NCI-H82 treated with DMSO at 0.1 percent for 48 hours (cell line): ENCODE measurements around the gene ZBTB20.

Experiments
- DNase-seq: peaks from one replicate; lab custom pipeline; 2025; ENCODE audit not compliant: unreplicated experiment; lab: John Stamatoyannopoulos, UW

Gene ZBTB20

DNA sequence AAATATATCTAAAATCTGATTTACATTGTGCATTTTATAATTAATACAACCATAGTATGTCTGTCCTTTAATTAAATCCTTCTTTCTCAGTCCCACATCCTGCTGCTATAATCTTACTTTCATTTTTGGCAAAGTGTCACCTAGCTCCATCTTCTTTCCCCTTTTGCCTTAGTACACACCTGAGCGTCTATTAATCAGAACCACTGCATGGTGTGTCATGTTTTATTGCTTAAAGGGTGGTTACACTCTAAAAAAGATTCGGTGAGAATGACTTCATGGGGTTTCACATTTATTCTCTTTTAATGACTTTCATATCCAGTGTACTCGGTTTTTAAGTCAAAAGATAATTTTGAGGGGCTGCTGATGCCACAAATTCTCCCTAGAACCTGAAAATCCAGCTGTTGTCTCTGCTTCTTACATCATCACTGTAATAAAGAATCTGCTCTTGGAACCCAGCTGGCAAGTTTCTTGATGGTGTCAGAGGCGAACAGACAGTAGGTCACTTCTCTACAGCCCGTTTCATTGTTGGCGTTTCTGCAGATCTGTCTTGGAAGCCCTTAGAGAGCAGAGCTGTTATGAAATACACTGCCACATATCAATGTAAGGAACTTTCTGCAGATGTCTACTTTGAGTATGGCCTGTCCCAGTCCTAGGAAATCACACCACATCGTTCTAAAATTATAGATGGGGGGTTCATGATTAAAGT is 753.6 kb downstream of the ZBTB20 start:
- no peak for DNase-seq

DNA sequence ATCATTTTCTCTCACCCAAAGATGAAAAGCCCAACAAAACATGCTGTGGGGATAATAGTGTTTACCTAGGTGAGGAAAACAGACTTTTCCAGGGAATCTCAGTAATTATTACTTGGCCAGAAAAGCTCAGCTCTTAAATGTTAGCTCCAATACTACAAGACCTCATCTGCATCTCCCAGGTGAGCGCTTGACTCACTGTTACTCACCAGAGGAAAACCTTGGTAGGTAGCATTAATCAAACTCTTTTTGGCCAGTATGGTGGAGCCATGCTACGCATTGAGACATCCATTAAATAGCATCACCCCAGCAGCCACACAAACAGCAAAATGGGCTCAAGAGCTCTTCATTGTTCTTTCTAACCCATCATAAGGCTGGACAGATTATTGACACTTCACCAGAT is 754.3 kb downstream of the ZBTB20 start:
- no peak for DNase-seq

DNA sequence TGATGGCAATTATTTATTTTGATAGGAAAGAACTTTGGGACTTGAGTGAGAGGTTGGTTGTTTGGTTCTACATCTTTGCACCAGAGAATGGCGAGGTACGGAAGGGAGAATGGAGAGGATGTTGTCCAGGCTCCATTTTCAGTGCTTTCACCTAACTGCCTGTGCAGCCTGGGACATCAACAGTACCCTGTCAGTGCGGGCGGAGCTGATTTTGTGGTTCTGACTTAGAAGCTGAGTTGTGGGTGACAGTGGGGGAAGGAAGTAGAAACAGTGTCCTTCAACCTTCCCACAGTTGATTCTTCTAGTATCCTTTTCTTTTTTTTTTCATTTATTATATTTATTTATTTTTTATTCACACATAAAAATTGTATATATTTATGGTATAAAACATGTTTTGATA is 757.9 kb downstream of the ZBTB20 start:
- no peak for DNase-seq

DNA sequence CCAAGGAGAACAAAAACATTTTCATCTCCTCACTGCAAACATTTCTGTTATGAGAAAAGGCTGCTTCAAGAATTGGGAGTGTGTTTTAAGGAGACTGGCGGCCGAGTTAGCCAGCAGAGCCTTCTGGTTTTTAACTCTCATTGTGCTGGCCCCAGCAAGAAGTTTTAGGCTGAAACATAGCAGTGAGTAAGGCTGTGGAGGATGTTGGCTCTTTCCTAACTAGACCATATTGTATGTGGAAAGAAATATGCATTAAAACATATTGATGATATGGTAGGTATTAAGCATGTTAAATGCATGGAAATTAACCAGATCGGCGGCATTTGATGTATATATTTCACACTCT is 762.6 kb downstream of the ZBTB20 start:
- no peak for DNase-seq

DNA sequence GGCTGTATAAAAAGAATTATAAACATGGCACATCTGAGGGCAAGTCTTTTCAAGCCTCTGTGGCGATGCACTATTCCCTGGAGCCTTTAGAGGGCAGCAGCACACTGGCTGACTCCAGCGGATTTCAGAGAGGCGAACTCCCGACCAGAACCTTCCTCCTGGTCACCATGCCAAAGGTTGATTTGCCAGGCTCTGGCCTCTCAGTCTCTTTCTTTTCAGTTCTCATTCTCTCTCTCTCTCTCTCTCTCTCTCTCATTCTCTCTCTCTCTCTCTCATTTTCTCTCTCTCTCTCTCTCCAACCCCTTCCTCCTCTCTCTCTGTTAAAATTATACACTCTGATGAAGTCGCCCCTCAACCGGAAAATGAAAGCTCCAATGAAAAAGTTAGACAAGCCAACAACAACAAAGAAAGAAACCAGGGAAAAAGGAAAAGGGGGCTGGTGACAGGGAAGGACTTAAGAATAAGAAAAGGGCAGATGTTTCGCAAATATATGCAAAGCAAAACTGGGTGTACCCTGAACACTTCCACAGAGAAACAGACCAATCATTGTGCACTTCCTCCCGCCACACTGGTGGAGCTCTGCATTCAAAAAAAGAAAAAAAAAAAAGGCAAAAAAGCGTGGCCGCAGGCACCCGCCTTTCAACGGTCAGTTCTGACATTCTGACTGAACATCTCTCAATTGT is 763.1 kb downstream of the ZBTB20 start:
- peak; percentile 53 for DNase-seq

DNA sequence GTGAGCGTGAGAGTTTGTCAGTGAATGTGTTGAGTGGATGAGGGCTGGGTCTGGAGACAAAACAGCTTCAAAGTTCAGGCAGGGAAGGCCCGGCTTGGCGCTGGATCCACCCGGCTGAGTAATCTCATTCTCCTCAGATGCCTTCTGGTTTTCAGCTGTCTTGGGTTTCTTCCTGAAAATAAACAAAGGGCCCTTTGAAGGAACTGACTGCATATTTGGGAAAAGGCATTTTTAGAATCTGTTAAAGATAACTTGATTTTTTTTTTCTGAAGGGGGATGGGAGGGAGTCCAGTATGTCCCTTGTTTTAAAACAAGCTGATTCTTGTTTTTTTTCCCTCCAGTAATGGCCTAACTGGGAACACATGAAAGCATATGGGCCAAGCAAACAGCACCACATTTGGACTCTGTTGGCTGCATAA is 766.8 kb downstream of the ZBTB20 start:
- DNase-seq, result no peak

DNA sequence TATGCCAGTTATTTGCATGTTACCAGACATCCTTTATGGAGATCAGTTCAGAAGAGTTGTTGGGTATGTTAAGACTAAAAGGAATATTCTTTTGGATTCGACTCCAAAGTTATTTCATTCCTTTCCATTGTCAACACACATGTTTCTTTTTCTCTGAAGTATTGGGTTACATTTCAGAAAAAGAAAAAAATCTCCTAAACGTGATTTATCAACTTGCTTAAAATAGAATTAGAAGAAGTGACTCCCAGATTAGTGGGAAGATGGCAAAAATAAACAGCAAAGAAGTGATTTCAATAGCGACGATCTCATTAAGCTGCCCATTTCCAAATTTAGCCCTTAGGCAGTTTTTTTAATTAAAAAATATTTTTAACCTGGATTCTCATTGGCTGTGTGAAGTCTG is 767.8 kb downstream of the ZBTB20 start:
- no peak for DNase-seq

DNA sequence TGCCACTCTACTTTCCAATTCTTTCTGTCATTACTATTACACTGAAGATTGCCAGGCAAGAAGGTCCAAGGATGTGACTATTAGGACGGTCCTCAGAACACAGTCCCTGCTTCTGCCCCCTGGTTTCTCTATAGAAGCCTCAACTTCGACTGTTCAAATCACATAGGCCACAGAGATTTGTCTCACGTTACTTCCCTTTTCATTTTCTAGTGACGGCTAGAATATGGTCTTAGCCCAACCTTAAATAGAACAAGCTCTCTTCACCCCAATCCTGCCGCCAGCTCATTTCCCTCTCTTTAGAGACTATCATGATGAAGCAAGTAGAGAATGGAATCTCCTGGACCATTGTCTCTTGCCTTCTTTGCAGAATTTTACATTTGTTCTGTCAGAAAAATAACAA is 768.3 kb downstream of the ZBTB20 start:
- DNase-seq, result no peak

DNA sequence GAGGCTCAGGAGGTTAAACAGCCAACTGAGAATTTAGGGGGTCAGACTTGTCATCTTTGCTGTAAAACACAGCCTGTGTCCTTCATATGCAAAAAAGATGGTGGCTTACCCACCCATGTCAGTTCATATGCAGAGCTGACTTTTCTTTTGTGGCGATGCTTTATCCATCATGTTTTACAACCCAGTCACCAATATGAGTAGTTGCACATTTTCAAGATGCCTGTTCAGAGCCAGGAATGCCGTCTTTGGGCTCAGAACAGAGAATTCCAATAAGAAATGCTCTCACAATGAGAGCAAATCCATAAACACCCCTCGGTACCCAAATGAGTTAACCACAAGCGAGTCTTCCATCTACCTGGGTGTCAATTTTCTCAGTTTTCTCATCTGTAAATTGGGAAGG is 769.7 kb downstream of the ZBTB20 start:
- no peak for DNase-seq

DNA sequence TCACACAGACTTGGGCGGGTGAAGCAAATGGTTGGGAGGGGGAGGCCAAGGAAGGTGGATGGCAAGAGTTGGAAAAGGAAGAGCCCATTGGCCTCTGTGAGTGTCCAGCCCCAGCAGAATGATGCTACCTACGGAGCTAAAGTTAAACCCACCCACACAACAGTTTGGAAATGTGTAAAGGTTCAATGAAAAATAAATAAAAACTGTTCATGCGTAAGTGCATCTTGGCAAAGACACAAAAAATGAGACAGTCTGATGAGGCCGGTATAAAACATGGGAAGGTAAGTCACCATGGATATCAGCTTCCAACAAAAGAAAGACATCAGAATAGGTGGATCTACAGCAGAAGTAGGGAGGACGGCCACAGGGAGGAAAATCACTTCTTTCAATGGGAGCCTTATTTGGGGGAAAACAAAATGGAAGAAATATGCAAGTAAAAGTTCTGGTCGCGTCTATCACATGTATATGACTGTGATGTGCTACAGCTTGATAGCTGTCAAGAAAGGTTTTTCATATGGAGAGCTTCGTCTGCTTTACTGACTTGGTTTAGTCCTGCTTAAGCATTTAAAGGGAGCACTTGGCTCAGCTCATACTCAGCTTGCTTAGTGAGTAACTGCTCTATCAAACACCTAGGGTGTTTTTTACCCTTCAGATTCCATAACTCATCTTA is 770.4 kb downstream of the ZBTB20 start:
- no peak for DNase-seq

DNA sequence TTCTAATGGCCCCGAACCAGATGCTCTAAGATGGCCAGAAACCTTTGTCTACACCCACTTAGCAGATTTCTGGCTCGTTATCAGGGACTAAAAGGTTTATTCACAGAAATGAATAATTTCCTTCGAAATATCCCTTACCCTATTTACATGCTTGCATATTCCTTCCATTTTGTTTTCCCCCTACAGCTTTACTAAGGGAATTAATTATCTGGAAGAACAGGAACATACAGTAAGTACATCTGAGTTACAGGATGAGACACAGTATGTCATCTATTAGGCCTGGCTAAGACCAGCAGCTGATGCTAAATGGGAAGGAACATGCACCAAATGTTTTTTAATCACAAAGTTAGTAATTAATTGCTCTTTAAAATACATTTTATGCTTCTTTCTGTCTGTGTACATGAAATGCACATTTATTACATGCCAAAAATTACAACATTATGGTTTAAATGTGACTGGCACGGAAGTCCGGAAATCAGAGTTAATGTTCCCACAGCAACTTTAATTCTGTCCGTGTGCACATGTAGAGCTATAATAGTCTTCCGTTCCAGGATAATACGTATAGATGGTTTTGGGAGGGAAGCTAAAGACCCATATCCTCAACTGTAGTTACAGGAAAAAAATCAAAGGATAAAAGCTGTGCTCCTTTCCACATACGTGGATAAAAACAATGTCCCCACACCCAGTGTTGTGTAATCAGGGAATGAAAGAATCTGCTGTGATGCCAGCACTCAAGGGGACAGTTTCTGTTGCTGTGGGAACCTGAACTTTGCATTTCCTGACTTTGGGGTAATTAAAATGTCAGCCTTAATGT is 771.3 kb downstream of the ZBTB20 start:
- DNase-seq, result no peak

DNA sequence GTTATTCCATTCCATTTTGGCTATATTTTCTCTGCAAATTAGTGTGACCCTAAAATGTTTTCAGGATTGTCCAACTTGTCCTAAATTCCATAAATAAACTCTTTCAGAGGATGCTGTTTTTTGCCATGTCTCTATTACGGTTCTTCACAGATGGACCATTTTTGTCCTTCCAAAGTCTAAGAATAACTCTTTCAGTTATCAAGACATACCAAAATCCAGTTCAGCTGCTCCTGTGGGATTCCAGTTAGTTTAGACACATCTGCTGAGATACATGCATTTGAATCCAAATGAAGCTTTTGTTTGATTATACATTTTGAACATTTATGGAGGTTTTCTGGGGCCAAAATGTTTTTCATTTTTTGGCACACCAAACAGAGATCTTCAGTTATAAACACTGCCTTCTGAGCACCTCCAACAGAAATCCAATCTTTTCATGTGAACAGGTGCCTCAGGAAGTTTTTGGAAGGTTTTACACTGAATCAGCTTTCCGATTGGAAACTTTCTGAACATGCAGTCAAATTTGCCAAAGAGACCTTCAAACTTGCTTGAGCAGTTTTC is 772.6 kb downstream of the ZBTB20 start:
- no peak for DNase-seq

DNA sequence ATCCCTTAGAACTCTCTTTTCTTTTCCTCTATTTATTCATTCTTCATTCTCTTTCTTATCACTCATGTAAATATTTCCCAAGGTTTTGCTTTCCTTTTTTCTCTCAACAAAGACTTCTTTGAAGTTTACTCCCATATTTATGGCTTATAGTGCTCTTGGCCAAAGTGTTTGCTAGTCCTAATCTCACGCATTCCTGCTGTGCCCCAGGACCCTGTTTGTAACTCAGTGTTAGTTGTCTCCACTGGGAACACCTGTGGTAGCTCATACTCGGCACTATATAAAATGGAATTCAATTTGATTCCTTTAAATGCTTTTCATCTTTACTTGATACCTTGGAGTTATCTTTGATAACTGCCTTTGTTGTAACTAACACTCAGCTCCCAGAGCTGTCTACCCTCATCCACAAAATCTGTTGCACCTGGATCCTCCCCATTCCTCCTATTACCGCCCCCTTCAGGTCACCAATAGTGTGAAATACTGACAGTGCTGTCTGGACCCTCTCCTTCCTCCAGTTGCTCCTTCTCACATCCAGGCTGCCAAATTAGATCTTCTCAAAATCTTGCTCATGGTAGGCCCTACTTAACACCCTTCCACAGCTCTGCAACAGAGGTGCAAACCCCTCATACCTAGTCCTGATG is 776.4 kb downstream of the ZBTB20 start:
- DNase-seq, result no peak

DNA sequence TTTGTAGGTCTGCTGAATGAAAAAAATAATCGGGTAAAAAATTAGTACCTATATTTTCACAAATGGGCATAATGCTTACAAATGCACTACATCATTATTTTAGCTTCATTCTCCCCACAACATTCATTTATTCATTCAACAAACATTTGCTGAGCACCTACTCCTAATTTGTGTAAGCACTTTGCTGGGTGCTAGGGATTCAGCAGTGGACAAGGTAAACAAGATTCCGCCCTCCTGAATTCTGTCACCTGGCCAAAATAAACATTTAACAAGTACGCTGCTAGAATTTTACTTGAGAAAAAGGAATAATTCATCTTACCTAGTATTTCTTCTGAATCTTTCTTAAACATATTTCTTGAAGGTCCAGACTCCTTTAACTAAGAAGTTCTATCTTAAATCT is 781.2 kb downstream of the ZBTB20 start:
- DNase-seq, result no peak

DNA sequence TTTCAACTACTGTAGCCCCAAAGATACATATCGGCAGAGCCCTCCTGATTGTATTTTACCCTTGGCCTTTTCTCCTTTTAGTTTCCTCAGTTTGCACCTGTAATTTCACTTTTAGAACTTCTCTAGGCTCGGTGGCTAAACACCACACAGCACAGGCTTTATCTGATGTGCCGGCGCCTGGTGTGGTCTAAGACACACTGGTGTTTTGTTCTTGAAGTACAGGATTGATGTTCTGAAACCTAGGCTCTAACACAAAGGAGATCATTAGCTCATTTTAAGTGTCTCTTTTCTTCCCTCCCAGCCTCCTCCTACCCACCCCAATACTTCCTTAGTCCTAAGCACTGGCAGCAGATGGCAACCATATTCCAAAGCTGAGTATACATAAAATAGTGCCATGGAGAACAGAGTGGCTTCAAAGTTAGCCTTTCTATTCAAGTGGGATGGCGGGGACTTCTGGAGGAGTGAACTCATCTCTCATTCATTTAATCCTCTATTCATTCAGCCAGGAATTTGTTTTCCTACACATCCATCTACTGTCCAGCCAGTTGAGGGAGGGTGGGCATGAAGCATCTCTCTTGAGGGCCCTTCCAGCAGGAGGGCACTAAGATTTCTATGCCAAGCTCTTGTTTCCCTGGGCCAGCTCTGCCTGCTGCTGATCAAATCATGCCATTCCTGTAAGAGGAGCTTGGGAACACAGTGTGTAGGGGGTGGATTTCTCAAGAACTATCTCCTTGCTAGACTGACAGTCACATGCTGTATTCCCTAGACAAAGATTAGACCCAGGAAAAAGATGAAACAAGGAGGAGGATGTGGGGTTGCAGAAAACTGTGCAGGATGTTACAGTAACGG is 782.1 kb downstream of the ZBTB20 start:
- no peak for DNase-seq

DNA sequence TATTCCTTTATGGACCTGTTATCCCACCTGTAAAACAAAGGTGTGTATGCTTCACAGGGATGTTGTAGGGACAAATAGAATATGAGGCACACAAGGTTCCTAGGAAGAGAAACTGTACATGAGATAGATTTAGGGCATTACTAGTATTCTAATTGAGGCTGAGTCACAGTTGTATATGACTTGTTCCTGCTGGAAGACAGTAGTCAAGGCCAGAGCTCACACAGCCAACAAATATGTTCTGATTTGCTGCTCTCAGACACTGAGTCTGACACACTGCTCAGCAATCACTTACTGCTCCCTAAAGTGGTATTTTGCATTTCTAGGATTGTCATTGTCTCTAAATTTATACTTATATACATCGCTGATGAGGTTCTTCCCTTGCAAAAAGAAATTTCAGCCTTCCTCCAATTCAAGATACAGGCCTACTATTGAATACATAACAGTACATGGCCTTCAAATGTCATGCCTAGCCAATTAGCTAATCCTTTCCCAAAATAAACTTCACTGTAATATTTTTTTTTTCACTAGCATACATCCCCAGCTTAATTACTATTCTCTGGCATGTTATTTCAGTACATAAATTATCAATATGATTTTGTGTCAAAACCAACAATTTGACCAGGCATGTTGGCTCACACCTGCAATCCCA is 783.4 kb downstream of the ZBTB20 start:
- no peak for DNase-seq

DNA sequence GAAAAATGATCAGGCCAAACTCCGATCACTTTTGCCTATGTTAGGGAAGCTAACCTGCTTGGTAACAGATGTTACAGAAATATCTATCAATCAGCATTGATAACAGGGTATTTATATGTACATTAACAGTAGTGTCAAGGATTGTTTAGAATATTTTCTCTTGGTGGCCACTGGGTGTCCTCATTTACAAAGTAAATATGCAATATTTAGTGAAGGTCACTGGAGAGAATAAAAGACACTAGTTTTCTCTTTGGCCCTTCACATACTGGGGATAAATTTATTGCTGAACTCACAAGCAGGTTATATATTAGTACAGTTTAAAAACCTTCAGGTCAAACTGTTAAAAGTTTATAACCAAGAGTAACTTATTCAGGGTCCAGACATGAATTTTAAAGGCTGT is 784.3 kb downstream of the ZBTB20 start:
- no peak for DNase-seq

DNA sequence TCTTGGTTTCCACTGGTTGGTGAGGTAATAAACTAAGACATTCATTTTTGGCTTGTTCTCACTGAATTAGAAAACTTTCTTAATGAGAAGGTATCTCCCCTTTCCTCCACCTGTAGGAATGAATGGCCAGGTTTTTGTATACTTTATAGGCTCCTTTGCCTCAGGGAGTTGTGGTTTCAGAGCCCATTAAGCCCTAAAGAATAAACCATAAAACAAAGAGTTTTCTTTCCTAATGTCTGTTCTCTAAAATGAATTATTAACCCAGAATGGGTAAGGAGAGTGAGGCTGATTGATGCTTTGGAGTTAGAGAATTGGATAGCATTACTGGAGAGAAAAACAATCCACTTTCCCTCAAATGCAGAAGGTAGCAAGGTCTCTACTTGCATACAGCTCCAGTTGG is 785.7 kb downstream of the ZBTB20 start:
- DNase-seq, result no peak

DNA sequence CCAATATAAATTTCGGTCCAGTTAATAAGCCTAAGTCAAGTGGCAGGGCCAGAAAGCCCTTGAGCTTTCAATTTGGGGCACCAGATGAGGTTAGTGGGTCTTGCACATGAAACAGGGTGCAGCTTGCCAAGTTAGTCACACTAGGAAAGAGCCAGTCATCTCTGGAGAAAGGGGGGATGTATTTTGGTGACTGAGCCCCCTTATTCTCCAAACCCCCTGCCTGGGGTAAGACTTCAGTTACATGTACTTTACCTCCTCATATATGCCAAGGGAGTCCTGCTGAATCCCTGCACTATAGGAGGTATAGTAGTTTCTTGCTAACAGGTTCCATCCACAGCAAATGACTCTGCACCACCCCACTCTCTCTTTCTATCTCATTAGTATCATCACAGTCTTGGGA is 790.6 kb downstream of the ZBTB20 start:
- no peak for DNase-seq
